NCI-H146 (cell line): ENCODE measurements around the gene HPSE.
A peak's percentile ranks its signal among the peaks of the same experiment; 100 is the strongest.

Experiments
- DNase-seq: peaks from one replicate; lab custom pipeline; 2025; lab: John Stamatoyannopoulos, UW

Gene HPSE

GRCh38 chr4:83334425-83335241 lies at the start of gene HPSE:
Gene HPSE (minus strand): TSS chr4:83334848. CDS start chr4:83334782, 66 bp downstream.
- DNase-seq = peak; percentile 74

- DNase-seq = no peak
Measured at GRCh38 chr4:83382850-83383249, 48.2 kb upstream of the HPSE start.

GRCh38 chr4:83381173-83381572 lies 46.5 kb upstream of the HPSE start:
- DNase-seq = no peak

GRCh38 chr4:83378419-83378818 lies 43.8 kb upstream of the HPSE start:
- no peak for DNase-seq

- DNase-seq = no peak
Measured at GRCh38 chr4:83372931-83373330, 38.3 kb upstream of the HPSE start.

DNA sequence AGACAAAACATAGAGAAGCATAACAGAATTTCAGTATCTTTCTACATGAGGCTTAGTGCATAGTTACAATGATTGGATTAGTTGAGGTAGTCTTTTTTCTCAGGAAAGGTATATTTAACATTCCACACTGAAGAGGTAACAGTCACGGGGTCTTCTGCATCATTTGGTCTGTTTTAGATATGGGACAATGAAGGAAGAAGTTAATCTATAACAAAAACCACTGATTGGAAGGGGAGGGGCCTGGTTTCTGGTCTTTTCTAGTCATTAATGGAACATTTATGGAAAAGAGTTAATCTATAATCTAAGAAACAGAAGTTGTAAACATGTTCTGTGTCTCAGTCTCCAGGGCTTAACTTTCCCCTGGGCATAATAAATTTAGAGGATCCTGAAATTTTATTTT lies 37.3 kb upstream of the HPSE start:
- DNase-seq = no peak

GRCh38 chr4:83371235-83371634 lies 36.6 kb upstream of the HPSE start:
- no peak for DNase-seq

DNA sequence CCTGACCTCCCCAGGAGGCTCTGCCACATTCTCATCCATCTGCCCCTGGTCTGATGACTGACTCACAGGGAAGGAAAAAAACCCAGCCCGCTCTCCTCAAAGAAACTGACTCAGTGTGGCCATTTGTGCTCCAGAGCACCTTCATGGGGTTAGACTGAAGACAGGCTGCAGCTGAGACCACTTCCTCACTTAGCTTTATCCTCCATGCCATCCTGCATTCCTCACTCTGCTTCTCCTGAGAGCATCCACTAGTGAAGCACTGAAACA lies 35.9 kb upstream of the HPSE start:
- no peak for DNase-seq

GRCh38 chr4:83369831-83370639 lies 35.4 kb upstream of the HPSE start:
- DNase-seq = no peak

DNA sequence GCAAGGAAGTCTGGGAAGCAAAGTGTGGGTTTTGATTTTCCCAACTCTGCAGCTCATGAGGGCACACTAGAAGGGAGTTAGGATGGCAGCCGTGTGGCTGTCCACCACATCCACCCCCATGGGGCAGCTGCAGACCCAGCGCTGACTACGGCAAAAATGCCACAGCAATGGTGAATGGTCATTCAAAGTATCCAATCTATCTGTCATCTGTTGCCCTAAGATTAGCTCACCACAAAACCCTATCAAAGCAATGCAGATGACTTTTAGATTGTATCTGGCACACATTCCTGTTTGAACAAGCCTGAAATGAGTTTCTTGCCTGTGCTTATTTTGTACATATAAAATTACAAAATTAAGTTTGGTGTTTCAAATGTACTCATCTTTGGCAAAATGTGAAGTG lies 29.7 kb upstream of the HPSE start:
- no peak for DNase-seq

DNA sequence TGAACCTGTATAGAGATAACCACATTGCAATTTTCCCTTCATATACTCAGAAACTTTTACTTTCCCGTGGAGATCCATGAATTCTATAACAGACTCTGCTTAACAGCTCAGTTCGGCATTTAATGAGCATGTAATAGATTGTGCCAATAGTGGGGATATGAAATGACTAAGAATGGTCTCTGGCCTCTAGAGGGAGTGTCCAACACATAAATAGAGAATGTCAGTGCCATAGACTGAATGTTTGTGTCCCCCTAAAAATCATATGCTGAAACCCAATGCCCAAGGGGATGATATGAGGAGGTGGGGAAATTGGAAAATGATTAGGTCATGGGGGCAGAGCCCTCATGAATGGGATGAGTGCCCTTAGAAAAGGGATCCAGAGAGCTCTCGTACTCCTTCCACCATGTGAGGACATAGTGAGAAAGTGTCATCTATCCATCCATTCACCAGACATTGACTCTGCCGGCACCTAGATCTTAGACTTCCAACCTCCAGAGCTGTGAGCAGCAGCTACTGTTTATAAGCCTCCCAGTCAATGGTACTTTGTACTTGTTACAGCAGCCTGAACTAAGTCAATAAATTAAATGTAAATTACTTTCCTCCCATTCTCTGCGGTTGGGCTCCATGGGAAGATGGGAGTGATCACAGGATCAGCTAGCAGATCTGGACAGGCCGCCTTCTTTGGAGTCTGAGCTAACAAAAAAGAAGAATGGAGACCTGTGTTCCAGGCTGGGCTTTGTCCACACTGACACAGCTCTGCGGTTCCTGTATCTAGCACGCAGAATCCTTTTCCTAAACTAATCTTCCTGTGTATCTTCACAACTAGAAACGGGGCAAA lies 28.1 kb upstream of the HPSE start:
- peak; percentile 56 for DNase-seq

DNA sequence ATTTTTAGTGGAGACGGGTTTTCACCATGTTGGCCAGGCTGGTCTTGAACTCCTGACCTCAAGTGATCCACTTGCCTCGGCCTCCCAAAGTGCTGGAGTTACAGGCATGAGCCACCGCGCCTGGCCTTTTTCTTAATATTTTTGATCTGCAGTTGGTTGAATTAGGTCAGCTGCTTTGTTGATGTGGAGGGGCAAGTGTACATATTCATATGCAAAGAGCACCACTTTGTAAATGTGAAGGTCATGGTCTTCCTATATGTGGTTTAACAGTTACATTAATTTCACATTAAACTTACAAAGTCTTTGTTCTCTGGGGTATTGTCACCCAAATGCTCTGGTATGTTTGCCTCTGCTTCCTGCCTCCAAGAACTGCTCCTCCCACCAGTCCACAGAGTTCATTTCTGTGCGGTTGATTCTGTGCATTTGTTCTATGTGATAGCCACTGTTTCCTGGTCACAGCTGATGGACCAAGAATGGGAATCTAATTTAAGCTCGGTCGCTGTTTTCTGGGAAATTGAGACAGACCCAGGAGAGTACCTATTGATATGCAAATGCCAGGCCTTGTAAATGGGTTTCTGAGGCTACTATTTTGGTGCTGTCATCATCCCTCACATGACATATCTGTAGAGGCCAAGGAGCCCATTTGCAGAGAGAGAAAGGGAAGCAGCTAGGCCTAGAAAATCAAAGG lies 26.9 kb upstream of the HPSE start:
- DNase-seq = no peak

GRCh38 chr4:83360018-83360417 lies 25.4 kb upstream of the HPSE start:
- no peak for DNase-seq

DNA sequence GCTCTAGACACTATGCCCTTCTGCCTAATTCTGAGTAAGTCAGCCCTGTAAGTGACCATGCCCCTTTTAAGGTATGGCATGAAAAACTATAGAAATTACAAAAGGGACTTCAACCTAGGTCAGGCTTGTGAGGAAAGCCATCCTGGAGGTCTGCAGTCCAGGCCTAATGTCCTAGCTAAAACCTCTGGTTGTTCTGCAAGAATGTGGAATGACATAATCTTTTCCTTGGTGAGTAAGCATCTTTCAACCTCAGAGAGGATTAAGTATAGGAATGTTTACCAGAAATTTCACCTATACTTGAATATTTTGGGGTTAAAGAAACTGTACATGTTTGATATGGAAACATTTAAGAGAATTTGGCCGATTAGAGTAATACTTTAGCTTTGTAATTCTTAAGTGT lies 23.8 kb upstream of the HPSE start:
- no peak for DNase-seq

- DNase-seq = no peak
Measured at GRCh38 chr4:83356899-83357661, 22.4 kb upstream of the HPSE start.

- no peak for DNase-seq
Measured at GRCh38 chr4:83353516-83353915, 18.9 kb upstream of the HPSE start.

GRCh38 chr4:83348074-83348473 lies 13.4 kb upstream of the HPSE start:
- no peak for DNase-seq

GRCh38 chr4:83342476-83342875 lies 7.8 kb upstream of the HPSE start:
- no peak for DNase-seq

- DNase-seq = no peak
Measured at GRCh38 chr4:83340692-83341343, 6.2 kb upstream of the HPSE start.

DNA sequence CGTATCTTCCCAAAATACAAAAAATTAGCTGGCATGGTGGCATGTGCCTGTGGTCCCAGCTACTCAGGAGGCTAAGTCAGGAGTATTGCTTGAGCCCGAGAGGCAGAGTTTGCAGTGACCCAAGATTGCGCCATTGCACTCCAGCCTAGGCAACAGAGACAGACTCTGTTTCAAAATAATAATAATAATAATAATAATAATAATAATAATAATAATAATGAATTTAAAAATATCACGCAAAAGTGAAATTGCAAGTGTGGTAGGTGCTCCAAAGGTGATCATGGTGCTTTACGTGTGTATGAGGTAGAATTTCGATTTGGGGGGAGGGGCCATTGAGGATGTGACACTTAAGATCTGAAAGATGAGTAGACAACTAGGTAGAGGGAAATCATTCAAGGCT lies 4.9 kb upstream of the HPSE start:
- no peak for DNase-seq

DNA sequence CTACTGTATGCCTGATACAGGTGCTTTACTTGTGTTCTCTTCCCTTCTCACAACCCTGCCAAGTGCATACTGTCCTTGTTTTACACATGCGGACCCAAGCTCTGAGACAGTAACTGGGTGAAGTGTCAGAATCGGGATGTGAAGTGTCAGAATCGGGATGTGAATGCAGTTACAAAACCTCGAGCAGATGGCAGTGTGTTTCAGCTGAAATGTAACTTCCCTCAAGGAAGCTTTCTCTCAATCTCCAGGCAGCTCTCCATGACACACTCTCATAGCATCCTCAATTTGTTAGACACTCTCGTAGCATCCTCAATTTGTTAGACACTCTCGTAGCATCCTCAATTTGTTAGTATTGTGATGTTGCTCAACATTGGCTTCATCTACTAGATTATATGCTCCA lies 1.1 kb upstream of the HPSE start:
- no peak for DNase-seq
